GM18505 (cell line): ENCODE measurements around the gene MARCHF6.
A peak's percentile ranks its signal among the peaks of the same experiment; 100 is the strongest.

Experiments used
- ATAC-seq: cut with Tn5 transposase; IDR thresholded peaks from one replicate; pipeline ENCODE4 v1.9.1; 2021; ENCODE audit not compliant: unreplicated experiment
- POLR2A ChIP-seq: IDR thresholded peaks from 4 replicates; pipeline ENCODE4 v1.6.1; 2011; ENCODE audit warnings: borderline replicate concordance; ENCODE audit not compliant: insufficient read depth, insufficient read length; ENCODE audit errors: extremely low read depth

Gene MARCHF6

DNA sequence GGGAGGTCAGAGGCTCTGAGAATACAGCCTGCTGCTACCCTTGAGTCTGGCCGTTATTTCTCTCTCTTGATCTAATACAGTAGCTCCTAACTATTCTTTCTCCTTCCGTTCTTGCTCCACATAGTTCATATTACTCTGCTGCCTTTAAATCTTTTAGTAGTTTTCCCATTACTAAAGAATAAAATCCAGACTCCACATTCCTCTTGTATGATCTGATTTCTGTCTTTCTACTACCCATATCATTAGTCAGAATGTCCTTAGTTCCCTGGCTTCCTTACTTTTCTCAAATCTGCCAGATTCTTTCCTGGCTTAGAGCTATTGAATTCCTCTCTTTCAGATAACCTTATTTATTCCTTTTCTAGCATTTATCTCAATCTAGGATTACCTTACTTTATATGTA is 40.0 kb downstream of the MARCHF6 start:
- no peak for ATAC-seq
- TF ChIP-seq POLR2A = no peak

DNA sequence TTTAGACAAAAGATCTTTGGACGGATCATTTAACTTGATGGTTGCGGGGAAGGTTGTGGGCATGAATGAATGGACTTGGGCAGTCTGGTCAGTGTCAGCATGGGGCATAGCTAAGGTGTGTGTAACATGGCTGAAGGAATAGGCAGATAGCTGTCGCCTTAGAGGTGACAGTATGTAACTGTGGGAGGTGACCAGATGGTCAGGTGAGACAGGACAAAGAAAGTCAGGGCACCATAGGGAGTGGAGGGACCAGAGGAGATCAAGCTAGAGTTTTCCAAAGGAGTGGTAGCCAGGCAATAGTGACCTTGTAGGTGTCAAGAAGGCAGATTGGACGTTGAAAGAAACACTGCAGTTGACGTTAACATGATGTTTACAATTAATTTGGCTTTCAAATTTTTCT is 43.1 kb downstream of the MARCHF6 start:
- no peak for ATAC-seq
- TF ChIP-seq POLR2A = no peak

DNA sequence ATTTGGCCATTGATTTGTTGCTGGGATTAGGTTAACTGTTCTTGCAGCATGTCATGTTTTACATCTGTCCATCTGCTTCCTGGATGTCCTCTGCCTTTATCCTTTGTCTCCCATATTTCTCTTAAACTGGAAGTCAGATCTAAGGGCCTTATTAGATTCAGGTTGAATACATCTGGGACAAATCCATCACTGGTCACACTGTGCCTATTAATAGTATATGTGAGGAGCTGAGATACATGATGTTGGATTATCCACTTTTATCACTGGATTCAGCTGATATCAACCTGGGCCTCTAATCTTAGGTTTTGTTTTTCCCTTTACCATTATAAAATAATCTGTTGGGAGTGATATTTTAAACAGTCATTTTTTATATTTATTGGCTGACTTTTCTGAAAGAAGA is 46.3 kb downstream of the MARCHF6 start:
- no peak for ATAC-seq
- TF ChIP-seq POLR2A = no peak

- TF ChIP-seq POLR2A = no peak
- no peak for ATAC-seq
These were observed 46.9 kb downstream of the MARCHF6 start for GRCh38 chr5:10400411-10400810.

- ATAC-seq = no peak
- no peak for TF ChIP-seq POLR2A
These were observed 47.3 kb downstream of the MARCHF6 start for GRCh38 chr5:10400831-10401230.

DNA sequence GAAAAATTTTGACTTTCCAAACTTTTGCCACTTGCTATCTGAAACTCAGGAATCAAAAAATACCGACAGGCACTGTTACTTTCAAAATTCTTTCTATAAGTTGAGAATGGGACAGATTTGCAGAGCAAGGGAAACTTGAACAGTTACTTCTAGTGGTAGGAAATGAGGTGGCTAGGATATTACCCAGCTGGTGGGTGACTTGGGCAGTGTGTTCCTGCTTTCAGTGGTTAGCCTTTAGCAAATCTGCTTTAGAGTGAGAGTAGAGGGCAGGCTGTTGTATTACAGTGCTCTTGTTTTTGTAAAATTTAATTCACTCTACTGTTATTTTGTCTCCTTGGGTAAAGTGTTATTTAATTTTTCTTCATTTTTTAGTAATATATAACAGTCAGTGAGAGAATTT is 48.0 kb downstream of the MARCHF6 start:
- ATAC-seq = peak; percentile 75
- TF ChIP-seq POLR2A = no peak
